Ovary (tissue), 3 donors: Measurements from ENCODE around the gene SHMT2.

Experiments
- CTCF ChIP-seq, 3 donors: fragments of 450-650 bp in 2 of 3; fragments of 200-600 bp in 1 of 3; IDR thresholded peaks; one replicate each; pipeline versions ENCODE4 v1.5.1 to v1.8.0; 2016 to 2022; ENCODE audit warnings: antibody characterized with exemption in 3 of 3, mild to moderate bottlenecking in 1 of 3
- EP300 ChIP-seq: sonication (generic); formaldehyde crosslinking; IDR thresholded peaks from one replicate; pipeline ENCODE4 v1.6.1; 2017; ENCODE audit warnings: antibody characterized with exemption
- POLR2A ChIP-seq: fragments of 450-650 bp; IDR thresholded peaks from one replicate; pipeline ENCODE4 v1.6.1; 2017; ENCODE audit warnings: antibody characterized with exemption, mild to moderate bottlenecking, moderate library complexity
- donor health status: DM: no; HTN: no; CAD: no.

- no peak for TF ChIP-seq CTCF (IDR thresholded peaks at IDR 0.05)
- TF ChIP-seq POLR2A = no peak
- no peak for TF ChIP-seq EP300
Measured at GRCh38 chr12:57236925-57237595, 7.5 kb downstream of the SHMT2 start.
